Endometrial microvascular endothelial cells (primary cell): ENCODE measurements around the gene ATP1A4. TPM values are rescaled to one million over a fixed set of nuclear protein-coding genes. Genes with fewer than 3 reads are reported as not detected.
"Not testable (repeated sequence)": the region's sequence is repeated elsewhere in the genome, so short reads cannot be mapped to it uniquely, and the experiment has no call there.

ENCODE experiments used
- in situ Hi-C: cut with HindIII; loops from 2 replicates; pipeline ENCODE4 v1.10.0; 2017; ENCODE audit warnings: low sequenced_read_pairs, low pct_unique_long_range_greater_than_20kb; ENCODE audit errors: inconsistent ontology term
- total RNA-seq: library from RNA; depleted of rRNA; stranded (reverse); fragments of >200 nt; gene quantifications from one replicate; pipeline ENCODE4 v1.2.3, GENCODE V29; 2015; ENCODE audit errors: inconsistent ontology term

Gene ATP1A4
- not detected for total RNA-seq

DNA sequence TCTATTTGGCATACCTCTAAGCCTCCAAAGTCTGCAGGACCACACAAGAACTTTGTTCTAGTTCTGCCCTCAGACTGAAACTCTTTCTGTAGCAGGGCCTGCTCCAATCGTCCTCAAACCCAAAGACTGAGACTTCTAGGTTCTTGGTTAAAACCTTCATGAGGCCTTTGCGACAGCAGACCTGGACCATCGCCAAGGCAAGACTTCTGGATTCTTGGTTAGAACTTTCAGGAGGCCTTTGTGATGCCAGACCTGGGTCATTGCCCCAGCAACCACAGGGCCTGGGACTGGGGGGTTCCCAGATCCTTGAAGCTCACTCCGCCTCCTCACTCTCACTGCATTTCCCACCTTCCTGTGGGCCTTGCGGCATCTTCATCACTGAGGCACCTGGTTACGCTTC lies at the start of gene ATP1A4:
TSS of gene ATP1A4 (plus strand) at position 301 of the 400 bp plus-strand sequence. CDS start 438 bp downstream, outside the sequence.
- in situ Hi-C loops = no loop called here

- in situ Hi-C loops = loop anchor here (10.0 kb wide), 1 partner anchor 153 kb away; no protein-coding TSS in a partner anchor
These were observed 49.5 kb upstream of the ATP1A4 start for GRCh38 chr1:160101717-160102522.

GRCh38 chr1:160103658-160104408 lies 47.6 kb upstream of the ATP1A4 start:
- in situ Hi-C loops = loop anchor here (10.0 kb wide), 1 partner anchor 151 kb away; no protein-coding TSS in a partner anchor

- in situ Hi-C loops = loop anchor here (10.0 kb wide), 1 partner anchor 150 kb away; no protein-coding TSS in a partner anchor
These were observed 46.9 kb upstream of the ATP1A4 start for GRCh38 chr1:160104486-160104885.

DNA sequence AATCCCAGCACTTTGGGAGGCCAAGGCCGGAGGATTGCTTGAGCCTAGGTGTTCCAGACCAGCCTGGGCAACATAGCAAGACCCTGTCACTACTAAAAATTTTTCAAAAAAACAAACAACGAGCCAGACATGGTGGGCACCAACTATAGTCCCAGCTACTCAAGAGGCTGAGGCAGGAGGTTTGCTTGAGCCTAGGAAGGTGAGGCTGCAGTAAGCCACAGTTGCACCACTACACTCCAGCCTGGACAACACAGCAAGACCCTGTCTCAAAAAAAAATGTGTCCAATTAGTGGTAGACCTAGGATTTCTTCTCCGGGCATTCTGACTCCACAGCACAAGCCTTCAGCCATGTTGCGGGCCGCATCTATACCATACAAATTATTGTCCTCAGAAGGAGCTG lies 46.2 kb upstream of the ATP1A4 start:
- in situ Hi-C loops = loop anchor here (10.0 kb wide), 1 partner anchor 150 kb away; no protein-coding TSS in a partner anchor

DNA sequence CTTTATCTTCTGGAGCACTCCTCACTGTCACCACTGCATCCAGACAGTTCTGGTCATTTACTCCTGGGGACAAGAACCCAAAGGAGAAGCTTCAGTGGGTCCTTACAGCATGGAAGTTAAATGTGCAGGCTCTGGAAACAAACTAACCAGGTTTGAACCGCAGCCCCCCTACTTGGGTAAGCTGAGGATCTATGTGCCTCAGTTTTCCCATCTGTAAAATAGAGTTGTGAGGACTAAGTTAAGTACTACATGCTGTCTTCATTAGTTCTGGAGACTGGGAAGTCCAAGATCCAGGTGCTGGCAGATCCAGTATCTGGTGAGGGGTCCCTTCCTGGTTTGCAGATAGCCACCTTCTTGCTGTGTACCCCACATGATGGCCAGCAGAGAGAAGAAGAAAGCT lies 43.9 kb upstream of the ATP1A4 start:
- in situ Hi-C loops = loop anchor here (10.0 kb wide), 1 partner anchor 147 kb away; no protein-coding TSS in a partner anchor

GRCh38 chr1:160108888-160109662 lies 42.3 kb upstream of the ATP1A4 start:
- in situ Hi-C loops = loop anchor here (10.0 kb wide), 1 partner anchor 146 kb away; no protein-coding TSS in a partner anchor

- in situ Hi-C loops = loop anchor here (10.0 kb wide), 1 partner anchor 145 kb away; no protein-coding TSS in a partner anchor
These were observed 41.7 kb upstream of the ATP1A4 start for GRCh38 chr1:160109686-160110085.

DNA sequence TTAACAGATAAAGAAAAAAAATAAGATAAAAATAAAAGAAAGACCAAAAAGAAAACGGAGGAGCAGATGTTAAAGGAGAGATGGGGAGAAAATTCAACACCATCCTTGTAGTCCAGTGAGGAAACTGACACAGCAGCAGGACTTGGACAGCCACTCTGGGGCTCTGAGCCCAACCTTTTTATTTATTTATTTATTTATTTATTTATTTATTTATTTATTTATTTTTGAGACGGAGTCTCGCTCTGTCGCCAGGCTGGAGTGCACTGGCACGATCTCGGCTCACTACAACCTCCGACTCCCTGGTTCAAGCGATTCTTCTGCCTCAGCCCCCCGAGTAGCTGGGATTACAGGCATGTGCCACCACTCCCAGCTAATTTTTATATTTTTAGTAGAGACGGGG lies 39.9 kb upstream of the ATP1A4 start:
- in situ Hi-C loops = not testable (repeated sequence)

GRCh38 chr1:160112357-160112756 lies 39.0 kb upstream of the ATP1A4 start:
- in situ Hi-C loops = no loop called here

DNA sequence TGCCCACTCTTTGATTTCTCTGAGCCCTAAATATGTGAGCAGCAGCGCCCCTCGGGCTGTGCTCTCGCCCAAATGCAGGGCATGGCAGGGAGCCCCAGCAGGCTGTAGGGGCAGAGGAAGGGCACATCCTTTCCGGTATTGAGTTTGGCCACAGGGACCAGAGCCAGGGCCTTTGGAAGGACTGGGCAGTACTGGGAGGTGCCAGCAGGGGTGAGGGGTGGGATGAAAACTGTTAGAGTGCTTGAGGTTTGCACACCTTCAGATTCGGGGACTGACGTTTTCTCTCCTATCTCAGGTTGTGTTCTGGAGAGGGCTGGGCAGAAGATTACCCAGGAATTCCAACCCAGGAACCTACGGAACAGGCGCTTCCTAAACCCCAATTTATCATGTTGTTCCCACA lies 38.0 kb upstream of the ATP1A4 start:
- in situ Hi-C loops = no loop called here

DNA sequence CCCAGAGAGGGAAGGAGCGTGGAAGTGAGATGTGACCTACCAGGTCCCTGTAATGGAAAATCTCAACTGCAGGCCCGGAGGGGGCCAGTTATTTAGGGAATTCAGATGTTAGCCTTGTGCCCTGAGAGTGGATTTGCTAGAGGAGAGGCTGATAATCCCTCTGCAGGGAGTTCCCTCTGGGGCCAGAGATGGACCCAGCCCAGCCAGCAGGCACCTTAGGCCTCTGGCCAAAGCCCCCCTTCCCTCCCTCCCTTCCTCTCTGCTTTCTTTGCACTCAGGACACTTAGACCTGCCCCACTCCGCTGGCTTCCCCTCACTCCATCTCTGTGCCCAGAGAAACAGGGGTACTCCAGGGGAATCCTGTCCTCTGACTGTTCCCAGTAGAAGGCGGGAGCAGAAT lies 37.3 kb upstream of the ATP1A4 start:
- in situ Hi-C loops = no loop called here

DNA sequence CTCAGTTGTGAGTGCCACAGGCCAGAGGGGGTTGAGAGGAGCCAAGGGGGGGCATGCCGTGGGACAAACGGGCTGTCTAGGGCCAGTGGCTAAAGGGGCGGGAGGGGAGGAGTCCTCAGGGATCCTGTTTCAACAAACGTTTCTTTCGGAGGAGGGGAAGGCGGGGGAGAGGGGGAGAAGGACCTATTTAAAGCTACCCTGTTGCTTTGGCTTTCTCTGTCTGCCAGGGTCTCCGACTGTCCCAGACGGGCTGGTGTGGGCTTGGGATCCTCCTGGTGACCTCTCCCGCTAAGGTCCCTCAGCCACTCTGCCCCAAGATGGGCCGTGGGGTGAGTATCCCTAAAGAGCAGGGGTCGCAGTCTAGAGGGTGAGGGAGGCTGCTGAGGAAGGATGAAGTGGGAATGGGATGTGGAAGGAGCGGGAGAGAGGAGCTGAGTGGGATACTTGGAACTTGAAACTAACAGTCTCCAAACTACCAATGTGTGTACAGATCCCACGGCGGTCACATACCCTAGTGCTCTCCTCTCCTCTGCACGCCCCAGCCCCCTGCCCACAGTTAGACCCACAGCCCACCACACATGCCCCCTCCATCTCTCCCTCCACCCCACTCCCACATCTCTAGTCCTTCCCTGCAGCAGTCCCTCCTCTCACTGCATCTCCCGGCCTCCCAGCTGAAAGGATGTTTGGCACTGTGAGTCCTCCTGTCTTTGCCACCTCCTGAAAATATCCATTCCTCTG lies 35.7 kb upstream of the ATP1A4 start, which contains the start of gene ATP1A2:
TSS of gene ATP1A2 (plus strand) at position 215 of the 738 bp plus-strand sequence. CDS start at position 318, 103 bp downstream.
- in situ Hi-C loops = no loop called here

GRCh38 chr1:160116283-160117147 lies 34.9 kb upstream of the ATP1A4 start:
- in situ Hi-C loops = no loop called here

DNA sequence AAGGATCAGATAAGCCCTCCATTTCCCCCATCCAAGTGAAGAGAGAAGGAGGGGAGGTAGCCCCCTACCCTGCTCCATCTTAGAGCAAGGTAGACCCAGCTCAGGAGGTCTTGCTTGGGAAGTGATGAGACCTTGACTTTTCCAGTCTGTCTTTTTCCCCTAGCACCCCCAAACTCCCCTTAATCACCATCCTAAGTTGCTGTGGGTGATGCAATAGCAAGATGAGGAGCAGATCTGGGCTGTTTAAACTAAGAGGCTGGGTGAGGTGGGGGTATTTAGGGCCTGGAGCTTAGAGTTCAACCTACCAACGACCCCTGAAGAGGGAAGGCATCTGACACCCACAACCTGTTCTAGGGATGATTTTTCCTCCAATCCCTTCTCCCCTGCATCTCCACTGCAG lies 34.1 kb upstream of the ATP1A4 start:
- in situ Hi-C loops = no loop called here

GRCh38 chr1:160117709-160118183 lies 33.7 kb upstream of the ATP1A4 start:
- in situ Hi-C loops = no loop called here

- in situ Hi-C loops = no loop called here
These were observed 32.5 kb upstream of the ATP1A4 start for GRCh38 chr1:160118928-160119327.
